HG03469 (cell line): ENCODE results near the gene MLPH.

Experiments used
- ATAC-seq: cut with Tn5 transposase; IDR thresholded peaks from one replicate; pipeline ENCODE4 v1.9.1; 2021; ENCODE audit warnings: mild to moderate bottlenecking, moderate library complexity, moderate number of reproducible peaks; ENCODE audit not compliant: unreplicated experiment

Gene MLPH

DNA sequence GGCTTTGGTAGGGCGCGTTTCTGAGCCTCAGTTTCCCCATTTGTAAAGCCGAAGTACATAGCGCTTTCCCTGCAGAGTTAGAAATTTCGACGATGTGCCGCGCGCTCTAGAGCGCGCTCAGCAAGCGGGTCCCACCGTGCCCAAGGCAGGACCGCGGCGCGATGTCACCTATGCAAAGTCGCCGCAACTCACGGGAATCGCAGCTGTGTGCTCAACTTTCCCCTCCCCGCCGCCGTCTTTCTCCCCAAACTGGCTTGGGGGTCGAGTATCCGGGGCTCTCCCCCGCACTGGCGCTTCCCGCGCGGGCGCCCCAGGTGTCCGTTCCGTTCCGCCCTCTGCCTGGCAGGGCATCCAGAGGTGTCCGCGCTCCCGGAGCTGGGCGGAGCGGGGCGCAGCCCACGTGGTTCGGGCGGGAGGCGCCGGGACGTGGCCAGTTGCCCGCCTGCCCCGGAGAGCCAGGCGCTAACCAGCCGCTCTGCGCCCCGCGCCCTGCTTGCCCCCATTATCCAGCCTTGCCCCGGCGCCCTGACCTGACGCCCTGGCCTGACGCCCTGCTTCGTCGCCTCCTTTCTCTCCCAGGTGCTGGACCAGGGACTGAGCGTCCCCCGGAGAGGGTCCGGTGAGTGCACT is at the start of gene MLPH:
Gene MLPH, plus strand, starts transcription at position 433 of the 630 bp plus-strand sequence. CDS start 6,176 bp downstream, outside the sequence.
- ATAC-seq, result no peak

DNA sequence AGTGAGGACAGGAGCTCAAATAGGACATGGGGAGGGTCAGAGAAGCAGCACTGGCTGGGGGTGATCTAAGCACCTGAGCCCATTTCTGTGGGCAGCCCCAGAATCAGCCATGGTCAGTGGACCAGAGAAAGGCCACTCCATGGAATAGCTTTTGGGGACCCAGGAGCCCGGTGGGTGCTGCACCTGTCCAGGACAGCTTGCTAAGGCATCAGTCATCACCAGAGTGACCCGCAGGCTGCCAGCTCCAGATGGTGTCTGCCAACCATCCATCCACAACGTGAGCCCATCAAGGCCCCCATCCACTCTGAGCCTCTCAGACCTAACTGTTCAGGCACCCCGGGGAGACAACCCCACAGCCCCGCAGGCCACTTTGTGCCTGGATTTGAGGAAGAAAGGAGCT is 49.5 kb upstream of the MLPH start:
- no peak for ATAC-seq

GRCh38 chr2:237438080-237438940 is 48.7 kb upstream of the MLPH start:
- no peak for ATAC-seq

- no peak for ATAC-seq
Measured at GRCh38 chr2:237440819-237441281, 46.2 kb upstream of the MLPH start.

DNA sequence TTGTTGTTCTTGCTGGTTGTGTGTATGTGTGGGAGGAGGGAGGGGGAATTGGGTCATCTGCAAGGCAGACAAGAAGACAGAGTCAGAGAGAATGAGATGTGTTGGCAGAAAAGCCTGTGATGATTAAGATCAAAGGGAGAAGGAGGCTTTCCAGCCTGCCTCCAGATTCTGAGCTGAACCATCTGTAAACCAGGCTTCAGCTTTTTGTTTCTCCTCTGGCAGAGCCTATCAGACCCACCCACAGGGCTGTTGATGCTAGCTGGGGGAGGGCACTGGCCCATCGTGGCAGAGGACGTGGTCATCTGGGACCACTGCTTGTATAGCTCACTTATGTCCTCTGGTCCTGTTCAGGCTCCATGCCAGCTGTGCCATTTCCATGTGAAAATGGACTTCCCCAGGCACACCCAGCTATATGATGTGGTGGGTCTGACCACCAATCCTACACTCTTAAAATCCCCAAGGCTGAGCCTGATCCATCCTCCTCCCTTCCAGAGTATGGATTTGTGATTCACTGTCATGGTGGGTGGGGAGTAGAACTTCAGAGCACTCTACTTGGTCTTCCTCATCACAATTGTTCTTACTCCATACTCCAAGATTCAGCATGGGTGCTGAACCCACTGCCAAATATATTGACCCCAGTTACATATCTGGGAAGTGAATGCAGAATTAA is 45.3 kb upstream of the MLPH start:
- no peak for ATAC-seq

DNA sequence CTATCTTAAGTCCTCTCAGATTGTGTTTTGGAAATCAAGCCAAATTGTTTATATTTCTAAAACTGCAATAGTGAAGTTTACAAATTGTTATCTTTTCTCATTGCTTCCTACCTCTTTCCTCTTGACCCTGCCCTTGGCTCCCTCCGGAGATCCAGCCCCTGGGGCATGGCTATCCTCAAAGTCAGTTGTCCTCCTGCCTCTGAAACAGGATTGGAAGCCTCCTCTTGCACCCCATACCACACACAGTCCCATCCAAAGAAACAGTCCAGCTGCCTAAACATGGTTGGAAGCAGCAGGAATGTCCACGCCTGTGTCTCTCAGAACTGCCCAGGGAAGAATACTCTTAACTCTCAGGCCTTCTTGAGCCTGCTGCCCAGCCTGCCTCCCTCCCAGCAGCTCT is 43.0 kb upstream of the MLPH start:
- ATAC-seq, result no peak

DNA sequence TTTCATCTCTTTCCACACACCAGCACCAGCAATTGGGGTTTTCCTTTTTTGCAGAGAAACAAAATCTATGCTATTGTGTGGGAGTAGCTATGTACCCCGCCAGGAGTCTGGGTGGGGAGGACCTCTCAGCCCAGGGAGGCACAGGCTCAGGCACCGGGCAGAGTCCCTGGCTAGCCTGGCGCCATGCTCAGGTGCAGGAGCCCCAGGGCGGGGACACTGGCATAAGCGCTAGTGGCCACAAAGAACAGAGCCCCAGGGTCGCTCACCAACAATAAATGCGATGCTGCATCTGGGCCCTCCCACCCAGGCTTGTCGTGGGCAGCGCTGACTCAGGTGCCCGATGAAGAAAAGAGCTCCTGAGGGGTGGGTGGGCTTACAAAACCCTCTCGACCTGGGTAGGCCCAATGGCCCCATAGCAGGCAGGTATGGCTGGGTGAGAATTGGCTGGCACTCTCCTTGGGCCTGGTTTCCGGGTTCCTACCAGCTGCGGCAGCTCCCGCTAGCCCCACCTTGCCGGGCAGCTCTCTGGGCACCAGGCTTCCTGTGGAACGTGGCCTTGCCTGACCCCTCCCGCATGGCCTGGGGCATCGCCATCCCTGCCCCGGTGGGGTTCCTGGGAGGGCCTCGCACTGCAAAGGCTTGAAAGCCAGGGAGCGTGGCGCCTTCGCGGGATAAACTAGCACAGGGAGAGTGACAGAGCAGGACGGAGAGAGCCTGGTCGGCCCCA is 41.3 kb upstream of the MLPH start:
- ATAC-seq, result no peak

DNA sequence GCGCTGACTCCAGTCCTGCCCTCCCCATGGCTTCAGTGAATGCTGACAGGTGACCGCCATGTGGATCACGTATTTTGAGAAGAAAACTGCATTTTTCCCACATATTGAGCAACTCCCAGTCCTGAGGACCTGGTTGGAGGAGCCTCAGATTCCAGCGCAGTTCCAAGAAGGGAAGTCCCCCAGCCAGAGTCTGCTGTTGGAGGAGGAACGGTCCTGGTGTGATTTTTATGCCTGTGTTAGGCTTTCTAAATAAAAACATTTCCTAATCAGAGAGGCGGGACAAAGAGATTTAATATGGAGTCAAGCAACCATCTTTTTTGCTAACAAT is 40.7 kb upstream of the MLPH start:
- ATAC-seq, result no peak

GRCh38 chr2:237447496-237447895 is 39.6 kb upstream of the MLPH start:
- no peak for ATAC-seq

DNA sequence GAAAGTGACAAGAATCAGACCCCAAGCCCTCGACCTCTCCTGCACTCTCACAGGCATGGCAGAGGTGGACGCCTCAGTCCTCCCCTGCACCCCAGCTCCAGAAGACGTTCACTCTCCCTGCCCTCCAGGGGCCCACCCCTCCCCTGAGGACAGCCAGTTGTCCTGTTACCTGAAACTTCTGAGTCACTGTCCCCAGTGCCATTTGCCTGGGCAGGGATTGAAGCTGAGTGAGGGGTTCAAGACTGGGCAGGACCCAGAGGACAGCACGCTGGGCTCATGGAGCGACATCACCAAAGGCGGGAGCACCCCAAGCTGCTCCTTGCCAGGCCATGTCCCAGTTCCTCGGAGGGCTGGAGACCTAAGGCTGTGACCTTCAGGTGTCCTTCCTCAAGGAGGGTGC is 38.9 kb upstream of the MLPH start:
- no peak for ATAC-seq

GRCh38 chr2:237448626-237449025 is 38.4 kb upstream of the MLPH start:
- no peak for ATAC-seq

DNA sequence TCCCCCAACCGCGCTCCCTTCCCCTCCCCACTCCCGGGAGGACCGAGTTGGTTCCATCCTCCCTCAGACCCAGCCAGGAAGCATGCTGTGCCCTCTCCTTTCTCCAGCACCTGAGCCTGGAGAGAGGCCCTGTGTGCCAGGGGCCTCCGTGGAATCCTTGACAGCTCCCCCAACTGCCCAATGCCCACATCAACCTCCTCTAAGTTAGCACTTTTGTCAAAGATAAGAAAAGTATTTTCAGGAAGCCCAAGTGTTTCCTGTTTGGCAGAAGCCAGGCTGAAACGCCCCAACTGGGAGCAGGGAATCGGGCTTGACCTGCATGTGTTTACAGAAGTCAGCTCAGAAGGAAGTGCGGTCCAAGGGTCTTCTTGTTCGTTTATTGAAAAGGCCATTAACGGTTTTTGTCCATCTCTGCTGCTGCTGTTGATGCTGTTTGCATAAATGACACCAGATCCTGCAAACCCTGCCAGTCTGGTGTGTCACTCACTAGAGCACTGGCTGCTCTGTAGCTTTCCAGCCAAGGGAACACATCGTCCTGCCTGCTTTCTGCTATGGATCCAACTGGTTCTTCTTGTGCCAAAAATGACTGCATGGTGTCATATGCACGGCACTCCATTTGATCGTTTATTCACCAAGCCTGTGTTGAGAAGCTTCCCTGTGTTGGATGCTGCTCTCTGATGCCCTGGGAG is 37.7 kb upstream of the MLPH start:
- ATAC-seq, result no peak

DNA sequence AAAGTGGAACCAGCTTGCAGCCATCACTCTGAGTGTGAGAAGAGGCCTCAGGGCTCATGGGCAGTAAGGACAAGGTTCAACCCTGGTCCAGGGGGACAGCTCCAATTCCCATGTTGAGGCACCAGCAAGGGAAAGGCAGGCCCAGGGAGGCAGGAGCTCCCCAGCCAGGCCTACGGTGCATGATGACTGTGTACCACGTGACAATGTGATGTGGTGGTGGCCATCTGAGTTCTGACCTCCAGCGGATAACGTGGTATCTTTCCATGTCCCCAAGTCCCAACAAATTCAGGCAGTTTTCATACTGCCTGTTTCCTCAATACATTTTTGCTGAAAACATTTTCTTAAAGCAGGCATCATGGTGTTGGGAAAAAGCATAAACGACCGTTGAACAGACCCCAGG is 36.9 kb upstream of the MLPH start:
- no peak for ATAC-seq

GRCh38 chr2:237450583-237450982 is 36.5 kb upstream of the MLPH start:
- ATAC-seq, result no peak

DNA sequence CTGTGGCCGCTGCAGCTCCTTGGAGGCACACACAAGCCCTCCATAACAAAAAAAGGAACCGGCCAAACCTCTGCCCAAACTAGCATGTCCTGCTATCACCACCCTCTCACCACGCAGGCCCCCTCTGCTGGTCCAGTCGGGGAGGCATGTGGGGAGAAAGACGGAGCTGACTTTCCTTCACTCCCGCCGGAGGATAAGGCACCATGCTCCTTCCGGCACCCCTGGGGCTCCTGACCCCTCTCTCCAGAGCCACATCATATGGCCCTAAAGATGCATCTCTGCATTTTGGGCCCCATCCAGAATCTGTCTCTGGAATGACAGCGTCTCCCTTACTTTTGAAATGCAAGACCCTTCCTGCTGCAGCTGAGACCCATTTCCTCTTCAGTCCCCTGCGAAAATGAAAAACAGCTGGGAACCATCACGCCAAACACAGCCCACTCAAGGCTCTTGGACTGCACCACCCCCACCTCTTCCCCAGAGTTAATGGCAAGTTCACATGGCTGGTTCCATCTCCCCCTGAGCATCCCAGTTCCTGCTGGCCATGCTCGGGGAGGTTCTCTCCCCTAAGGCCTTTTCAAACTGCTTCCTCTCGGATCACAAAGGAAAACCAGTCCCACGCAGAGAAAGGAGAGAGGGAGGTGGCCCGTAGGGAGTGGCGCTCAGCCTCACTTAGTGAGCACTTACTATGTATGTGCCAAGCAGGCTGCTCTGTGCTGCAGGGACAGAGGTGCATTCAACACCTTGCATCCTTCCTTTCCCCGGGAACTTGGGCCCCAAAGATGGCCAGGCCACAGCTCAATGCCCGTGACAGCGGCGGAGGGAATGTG is 35.2 kb upstream of the MLPH start:
- ATAC-seq, result no peak

GRCh38 chr2:237452861-237453260 is 34.2 kb upstream of the MLPH start:
- no peak for ATAC-seq

DNA sequence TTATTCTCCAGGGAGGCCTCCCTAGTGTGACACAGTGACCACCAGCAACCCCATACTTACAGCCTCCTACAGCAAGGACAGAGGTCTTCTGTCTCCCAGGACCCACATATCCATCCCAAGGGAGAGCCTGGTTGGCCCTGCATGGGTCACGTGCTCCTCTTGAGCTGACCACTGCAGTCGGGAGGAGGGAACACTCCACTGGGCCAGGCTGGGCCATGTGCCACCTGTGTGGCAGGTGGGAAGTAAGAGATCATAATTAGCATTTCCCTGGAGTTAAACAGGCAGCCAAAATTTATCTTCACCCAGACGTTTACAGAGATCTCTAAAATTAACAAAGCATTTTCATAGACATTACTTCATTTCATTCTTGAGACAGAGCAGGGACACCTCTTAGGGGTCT is 33.4 kb upstream of the MLPH start:
- no peak for ATAC-seq

GRCh38 chr2:237455764-237456163 is 31.3 kb upstream of the MLPH start:
- ATAC-seq, result no peak

DNA sequence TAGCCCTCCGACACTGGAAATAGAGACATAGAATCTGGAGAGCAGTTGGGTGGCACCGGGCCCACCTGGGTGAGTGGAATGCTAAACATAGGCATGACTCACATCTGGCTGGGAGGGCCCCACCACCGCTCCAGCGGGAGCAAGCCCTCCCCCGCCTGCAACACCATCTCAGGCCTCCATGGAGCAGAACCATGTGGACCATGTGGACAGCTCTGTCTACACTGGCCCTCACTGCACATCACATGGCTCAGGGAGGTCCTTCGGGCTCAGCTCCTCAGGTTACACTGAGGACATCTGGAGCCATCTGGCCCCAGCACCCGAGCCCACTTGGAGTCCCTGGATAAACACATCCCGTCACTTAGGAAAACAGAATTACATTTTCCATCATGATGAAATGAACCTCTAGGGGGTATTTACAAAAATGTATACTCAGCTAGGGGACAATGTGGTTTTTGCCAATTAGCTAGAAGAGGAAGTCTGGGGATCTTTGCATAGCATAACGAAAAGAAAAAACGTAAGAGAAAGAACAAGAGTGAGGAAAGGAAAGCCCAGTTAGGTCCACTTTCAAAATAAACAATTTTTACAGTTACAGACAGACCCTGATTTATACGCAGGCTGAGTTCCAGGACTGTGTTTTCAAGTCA is 30.7 kb upstream of the MLPH start:
- no peak for ATAC-seq
